SKM-1 (cell line): ENCODE results near the gene CDH13.

Experiments used
- DNase-seq: peaks from one replicate; lab custom pipeline; 2025; ENCODE audit not compliant: unreplicated experiment; lab: John Stamatoyannopoulos, UW

The CDH13 gene

DNA sequence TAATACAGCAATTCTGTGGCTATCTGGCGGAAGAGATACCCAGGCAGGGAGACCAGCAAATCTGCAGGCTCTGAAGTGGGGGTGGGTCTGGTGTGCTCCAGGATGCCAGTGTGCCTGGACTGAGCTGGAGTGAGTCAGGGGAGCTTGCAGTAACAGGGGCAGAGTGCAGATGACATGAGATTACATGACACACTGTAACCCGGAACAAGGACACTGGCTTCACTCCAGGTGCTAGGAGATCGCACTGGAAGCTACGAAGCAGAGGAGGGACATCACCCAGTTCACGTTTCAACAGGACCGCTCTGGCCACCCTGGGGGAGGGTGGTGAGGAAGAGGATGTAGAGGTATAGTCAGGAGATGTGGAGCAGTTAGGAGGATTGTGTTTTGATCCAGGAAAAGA lies 475.6 kb downstream of the CDH13 start:
- DNase-seq, result no peak

DNA sequence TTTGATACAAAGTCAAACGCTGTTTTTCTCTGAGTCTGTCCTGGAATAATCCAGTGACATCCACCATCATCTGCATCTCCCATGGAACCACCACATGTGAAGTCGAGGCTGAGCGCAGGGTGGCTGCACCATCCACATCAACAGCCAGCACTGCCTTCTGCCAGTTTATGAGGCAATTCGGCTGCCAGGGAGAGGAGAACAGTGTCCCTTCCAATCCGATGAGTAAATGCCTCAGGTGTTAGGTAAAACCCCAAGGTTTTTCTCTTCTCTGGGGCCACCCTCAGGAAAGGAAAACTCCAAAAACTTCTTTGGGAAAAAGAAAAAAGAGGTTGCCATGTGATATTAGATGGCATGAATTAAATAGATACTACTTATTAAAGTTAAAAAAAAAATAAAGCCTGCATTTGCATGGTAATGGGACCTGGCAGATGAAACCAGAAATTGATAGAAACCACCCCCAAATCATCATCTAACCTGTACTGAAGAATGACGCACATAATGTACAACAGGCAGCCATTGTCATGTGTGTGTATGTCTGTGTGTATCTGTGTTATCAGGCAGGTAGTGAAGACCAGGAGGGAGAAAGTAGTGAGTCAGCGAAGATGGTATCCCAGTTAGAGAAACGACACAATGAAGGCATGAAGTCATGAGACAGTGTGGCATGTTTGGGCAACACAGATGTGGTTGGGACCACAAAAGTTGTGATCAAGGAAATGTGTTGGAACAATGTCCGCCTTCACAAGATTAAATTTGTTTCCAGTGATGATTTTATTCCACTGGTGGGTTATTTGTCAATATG lies 478.7 kb downstream of the CDH13 start:
- DNase-seq, result no peak

DNA sequence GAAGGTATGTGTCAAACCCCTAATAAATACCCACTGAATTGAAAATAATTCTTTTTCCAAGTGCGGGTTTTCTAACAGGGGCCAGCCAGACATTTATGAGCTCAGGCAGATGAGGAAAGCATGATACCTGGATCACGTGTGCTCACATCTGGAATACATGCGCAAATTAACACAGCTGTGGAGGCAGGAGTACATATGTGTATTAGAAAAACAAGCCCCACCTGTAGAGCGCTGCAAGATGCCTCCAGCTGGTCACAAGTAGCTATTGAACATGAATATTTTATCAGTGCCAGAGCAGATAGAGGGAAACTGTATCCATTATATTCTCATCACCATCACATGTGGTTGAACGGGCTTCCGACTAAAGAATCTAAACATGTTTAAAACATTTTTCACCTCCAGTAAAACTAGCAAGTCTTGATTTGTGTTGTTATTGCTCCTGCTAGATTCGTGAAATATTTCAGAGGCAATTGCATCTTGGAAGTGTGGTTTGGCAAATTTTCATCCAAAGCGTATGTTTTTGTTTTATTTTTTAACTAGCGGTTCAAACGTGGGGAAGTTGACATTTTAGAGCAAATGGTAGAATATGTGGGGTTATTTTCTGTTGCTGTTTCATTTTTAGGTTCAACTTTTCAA lies 482.8 kb downstream of the CDH13 start:
- no peak for DNase-seq

DNA sequence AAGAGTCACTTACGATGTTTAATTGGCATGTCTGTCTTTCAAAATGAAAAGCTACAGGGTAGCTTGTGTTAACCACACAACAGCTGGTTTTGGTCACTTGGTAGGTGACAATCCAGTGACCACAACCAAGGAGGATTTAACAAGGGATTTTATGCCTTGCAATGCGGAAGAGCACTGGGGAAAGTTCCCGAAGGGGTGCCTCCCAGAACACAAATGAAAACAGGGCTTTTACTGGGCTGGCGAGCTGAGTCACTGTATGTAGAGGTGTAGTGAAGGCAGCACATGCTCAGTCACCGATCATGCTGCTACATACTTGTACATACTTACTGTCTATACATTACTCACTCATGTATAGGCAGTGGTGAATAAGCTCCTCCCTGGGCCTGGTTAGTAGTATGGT lies 483.5 kb downstream of the CDH13 start:
- no peak for DNase-seq

DNA sequence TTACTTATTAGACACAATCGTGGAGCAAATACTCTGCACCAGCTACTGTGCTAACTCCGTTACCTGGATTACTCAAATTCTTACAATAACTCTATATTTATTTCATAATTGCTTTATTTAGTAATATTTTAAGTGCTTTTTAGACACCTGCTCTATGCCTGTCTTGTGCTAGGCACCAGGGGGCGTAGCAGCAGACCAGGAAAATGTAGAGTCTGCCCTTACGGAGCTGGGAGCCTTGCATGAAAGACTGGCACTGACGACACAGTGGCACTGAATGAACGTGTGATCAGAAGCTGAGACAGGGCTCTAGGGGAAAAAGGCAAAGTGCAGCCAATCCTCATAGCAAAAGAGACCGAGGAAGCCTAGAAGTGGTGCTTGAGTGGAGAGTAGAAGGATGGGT lies 486.5 kb downstream of the CDH13 start:
- DNase-seq, result no peak

DNA sequence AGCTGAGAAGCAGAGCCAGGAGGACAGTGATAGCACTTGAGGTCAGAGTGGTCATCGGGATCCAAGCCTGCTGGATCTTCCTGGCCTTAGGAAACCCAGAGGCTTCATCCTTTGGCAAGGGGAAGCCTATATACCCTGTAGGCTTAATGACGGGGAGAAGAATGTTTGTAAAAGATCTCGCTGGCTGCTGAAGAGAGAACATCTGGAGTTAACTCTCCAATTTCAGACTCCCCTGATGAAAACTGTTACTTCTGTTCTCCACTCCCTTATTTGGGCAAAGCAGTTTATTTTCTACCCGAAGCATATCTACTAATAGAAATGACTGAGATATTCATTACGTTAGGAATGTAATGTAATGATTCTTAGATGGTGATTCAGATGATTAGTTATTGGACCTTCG lies 487.0 kb downstream of the CDH13 start:
- no peak for DNase-seq

DNA sequence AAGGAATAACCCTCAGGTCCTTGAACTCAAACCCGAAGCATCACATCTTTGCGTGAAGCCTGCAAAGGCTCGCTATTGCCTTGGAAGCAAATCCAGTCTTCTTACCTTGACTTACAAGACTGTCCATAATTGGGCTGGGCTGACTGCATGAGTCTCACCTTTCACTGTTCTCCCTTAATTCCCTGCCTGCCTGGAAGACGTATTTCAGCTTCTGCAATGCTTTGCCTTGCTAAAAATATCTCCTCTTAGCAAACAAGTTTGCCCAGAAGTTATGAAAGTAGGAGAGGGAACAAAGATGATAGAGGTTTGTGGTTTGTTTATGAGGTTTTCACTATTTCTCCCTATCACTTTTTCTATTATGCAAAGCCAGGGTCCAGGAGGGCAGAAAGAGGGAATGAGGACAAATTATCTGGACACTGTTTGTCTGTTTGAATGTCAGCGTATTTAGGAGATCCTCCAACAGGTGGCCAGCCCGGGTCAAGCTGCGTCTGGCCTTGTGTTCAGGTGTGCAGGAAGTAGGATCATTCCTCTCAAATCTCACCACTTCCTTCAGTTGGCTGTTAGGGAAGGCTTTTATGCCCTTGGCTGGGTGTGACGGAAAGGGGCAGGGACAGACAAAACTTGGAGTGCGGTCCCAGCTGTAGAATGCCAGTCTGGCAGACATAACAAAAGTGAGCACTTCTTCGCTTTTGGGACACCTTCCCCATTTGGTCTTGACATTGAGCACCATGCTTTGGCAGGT lies 488.9 kb downstream of the CDH13 start:
- DNase-seq, result no peak

DNA sequence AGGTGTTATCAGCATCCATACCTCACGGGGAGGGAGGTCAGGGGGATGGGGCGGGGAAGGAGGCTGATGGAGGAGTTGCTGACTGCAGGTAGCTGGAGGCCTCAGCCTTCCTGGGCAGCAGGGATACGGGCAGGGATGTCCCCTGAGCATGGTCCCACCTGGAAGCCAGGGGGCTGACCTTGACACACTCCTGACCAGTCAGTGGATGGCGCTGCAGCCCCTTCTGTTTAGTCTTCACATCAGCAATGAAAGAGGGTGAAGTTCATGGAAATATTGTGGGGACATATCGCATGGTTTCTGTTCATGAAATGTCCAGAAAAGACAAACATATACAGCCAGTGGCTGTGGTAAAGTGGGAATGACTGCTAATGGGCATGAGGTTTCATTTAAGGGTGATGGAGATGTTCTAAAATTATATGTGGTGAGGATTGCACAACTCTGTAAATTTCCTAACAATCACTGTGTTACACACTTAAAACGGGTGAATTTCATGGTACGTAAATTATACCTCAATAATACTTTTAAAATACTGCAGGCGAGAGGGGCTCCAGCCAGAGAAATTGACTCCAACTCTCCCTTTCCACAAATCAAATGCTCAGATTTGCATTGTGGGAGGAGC lies 489.6 kb downstream of the CDH13 start:
- DNase-seq, result no peak

DNA sequence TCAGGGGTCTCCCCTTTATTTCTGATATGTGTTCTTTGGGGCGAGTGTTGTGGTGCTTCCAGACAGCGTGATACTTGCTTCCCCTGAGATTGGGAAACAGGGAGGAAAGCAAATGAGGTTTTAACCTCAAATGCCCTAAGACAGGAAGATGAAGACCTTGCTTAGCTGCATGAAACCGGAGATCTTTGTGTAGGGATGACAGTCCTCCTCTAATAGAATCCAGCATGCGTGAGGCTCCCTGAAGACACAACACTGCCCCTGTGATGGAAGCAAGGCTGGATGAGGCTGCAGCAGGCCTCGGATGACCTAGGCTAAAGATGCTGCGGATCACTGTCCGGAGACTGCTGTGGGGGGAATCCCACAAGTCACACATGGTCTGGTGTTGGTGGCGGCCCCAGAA lies 491.0 kb downstream of the CDH13 start:
- no peak for DNase-seq

DNA sequence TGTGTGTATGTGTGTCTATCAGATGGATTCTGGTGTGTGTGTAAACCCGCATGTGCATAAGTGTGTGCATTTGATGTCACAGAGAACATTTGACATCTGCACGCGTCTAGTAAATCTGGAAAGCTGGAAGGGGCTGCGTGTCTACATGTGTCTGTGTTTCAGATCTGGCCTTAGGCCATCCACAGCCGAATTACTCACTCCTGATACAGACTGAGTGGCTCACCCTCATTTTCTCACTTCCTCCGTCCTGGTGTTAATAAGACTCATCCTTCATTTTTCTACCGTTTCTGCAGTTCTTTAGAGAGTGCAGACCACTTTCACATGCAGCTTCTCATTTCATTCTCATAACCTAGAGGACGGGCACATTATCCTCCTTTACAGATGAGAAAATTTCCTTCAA lies 491.6 kb downstream of the CDH13 start:
- no peak for DNase-seq

DNA sequence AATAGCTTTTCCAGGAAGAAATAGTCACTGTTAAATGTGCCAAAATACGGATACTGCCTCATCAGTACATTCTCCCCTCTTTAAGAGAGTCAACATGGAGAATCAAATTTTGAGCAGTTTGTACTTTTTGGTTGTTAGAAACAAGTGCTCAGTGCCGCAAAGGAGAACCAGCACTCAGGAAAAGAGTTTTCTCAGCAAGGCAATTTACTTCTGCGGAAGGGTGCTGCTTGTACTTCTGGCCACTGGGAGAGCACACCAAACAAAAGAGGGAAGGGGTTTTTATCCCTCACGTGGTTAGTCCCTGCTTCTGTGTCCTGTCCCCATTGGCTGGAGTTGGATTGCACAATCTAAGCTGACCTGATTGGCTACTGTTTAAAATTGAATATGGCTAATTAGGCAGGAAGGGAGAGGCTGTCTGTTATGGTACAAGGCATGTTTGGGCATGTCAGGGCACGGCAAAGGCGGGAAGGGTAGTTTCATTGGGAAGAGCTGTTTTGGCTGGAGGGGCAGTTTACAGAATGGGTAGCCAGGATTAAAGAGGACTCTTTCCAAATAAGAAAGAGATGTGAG lies 499.3 kb downstream of the CDH13 start:
- no peak for DNase-seq

DNA sequence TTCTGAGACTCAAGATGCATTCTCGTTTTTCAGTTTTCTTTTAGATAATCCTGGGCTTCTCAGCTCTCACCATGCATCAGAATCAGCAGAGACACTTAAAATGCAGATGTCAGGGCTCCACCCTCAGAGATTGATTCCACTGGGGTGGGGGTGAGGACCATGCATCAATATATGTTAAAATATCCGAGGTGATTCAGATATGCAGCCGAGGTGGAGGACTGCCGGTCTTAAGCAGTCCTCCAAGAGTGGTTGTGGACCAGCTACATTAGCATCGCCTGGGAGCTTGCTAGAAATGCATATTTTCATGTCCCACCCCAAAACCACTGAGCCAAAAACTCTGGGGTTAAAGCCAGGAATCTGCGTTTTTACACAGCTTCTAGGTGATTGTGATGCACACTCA lies 501.3 kb downstream of the CDH13 start:
- DNase-seq, result no peak

DNA sequence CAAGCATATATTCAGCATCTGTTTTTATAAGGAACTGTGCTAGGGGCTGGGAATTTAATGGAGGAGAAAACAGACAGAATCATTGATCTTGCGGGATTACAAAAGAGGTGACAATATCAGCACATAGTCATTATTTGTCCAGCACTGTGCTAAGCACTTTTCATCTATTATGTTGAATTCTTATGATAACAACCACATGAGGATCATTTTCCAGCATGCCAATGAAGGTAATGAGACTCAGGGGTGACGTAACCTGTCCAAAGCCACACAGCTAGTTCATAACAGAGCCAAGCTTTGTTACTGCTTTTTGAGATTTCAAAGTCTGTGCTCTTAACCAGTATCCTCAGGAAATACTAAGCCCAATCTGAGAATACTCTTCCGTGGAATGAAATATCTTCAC lies 503.3 kb downstream of the CDH13 start:
- DNase-seq, result no peak

DNA sequence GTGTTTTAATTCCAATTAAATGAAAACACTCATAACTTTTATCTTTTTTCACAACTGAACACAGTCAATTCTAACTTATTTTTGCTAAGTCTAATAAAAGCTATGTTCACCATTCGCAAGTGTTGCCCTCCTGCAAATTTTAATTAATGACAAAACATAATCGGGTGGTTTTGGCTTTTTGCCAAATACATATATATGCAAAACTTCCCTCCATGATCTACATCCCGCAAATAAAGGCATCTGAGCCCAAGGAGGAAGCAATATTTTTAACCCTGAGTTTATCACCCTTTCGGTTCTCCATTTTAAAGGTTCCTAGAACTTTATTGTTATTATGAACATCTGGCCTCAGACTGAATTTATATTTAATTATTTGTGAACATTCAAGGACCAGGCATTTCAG lies 507.9 kb downstream of the CDH13 start:
- no peak for DNase-seq

DNA sequence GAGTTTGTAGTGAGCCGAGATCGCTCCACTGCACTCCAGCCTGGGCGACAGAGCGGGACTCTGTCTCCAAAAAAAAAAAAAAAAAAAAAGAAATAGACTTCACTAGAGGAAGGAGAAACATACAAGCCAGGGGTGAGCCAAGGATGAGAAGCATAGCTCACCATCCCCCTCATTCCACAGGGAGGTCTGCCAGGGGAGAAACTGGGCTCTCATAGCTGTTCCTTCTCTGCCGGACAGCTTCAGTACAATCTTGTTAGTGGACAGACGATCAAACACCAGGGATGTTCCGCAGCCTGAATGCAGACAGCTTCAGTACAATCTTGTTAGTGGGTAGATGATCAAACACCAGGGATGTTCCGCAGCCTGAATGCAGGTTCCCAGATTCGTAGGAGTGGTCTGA lies 509.6 kb downstream of the CDH13 start:
- DNase-seq, result no peak

DNA sequence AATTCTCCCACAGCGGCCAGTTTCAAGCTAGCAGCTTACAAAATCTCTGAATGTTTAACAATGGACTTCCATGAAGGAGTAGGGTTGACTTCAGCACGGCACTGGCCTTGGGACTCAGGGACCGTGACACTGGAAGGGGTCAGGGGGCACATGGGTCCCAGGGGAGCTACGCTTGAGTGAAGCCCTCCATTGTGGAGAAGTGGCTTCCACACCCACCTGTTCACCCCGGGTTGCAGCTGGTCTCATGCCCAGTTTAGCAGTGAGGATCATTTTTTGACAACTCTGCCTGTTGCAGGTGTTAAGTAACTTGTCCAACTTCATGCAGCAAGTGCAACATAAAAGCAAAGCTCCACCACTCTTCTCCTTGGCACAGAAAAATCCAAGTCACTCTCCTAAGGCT lies 510.2 kb downstream of the CDH13 start:
- no peak for DNase-seq

DNA sequence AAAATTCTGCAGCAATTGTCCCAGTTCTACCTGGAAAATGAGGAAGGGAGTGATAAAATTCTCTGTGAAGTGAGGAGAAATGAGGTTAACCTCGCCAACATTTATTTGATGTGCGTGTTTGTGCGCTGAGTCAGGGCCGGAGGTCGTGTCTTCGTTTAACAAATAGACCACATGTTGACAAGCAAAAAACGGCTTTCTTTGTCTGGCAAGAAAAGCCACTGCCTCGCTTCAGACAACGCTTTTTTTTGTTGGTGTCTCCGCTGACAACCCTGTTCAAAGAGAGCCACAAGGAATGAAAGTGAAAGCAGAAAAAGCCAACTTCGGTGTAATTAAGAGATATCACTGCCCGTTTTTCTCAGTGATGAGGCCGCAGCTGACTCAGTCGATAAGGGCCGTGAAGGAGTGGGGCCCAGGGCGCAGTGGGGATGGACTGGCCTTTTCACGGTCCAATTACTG lies 510.6 kb downstream of the CDH13 start:
- DNase-seq, result no peak

DNA sequence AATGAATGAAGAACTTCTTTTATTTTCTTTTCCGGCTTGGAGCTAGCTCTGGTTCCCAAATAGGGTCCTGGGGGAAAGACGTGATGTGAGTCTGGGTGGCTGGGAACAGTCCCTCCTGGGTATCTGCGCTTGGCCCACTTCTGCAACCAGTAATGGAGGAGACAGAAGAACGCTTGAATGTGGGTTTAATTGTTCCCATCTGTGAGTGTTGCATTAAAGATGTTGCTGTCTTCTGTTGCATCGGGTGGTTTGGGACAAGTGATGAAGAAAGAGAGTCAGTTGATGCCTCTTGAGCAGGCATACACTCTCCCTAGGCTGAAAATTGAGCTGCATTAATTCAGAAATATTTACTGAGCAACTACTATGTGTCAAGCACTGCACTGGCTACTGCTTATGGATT lies 511.1 kb downstream of the CDH13 start:
- DNase-seq, result no peak

DNA sequence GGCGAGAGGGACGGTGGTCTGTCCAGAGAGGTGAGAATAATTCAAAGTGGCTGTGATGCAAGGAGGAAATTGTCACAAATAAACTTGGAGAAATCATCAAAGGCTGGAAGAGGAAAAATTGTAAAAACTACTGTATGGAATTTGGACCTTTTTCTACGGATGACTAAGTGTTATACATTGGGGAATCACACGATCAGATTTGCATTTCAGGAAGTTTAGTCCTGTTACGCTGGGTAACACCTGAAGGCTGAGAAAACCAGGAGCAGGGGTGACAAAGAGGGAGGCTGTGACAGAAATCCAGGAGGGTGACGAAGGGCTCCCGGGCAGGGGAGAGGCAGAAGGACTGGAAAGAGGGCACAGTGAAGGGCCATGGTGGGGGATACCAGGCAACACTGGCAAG lies 511.7 kb downstream of the CDH13 start:
- no peak for DNase-seq

DNA sequence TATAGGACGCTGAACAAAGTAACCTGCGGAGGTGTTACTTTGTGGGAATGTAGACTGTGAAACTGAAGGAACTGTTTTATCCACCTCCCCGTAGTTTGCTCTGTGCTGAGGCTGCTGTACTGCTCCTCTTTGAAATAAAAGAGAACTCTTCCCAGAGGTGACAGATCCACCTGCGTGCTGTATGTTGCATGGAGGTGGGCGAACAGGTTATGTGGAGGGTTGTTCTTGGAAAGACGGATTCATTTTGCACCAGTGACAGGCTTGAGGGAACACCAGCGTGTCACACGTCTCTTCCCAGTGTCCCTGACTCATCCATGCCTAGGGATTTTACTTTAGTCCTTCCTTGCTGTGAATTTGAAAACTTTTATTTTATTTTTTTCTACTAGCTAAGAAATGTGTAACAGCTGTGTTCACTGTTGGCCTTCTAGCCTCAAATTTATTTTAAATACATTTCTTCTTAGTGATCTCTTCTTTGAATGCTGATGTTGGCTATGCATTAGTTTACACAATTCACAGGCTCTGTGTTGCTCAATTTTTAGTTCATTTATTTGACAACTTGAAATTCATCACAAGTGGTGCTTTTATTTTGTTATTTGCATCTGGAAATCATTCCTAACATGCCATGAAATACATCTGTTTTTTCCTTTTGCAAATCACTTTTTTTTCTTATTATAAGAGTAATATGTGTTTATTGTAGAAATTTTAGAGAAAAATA lies 512.4 kb downstream of the CDH13 start:
- DNase-seq, result no peak

DNA sequence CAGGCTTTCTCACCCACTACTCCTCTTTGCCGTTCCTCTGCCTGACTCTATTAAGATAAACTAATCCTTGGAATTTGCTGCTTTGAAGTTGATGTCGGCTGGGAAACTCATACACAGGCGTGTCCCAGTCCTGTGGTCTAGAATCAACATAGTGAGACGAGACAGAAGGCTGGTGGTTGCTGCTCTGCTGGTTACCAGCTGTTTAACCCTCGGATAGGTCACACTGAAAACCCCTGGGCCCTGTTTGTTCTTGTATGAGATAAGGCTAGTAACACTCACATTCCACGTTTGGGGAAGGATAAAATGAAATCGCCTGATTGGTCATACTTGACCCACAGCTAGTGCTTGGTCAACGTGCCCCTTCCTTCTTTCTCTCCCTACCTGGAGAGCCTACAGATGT lies 517.0 kb downstream of the CDH13 start:
- no peak for DNase-seq
